ENCODE data around the gene ARID4A.

- TF ChIP-seq POLR2A (IDR thresholded peaks at IDR 0.05; ENCODE audit: low read depth, low read length) (no peak), NR2F1 (conservative IDR thresholded peaks at IDR 0.05) (no peak), IKZF1 (conservative IDR thresholded peaks at IDR 0.05) (no peak), GATAD2B (conservative IDR thresholded peaks at IDR 0.05; ENCODE audit: low read depth) (no peak)
Measured at GRCh38 chr14:58292187-58292586, 6.2 kb upstream of the ARID4A start.
